ENCODE measurements around the gene CDC25A.

DNA sequence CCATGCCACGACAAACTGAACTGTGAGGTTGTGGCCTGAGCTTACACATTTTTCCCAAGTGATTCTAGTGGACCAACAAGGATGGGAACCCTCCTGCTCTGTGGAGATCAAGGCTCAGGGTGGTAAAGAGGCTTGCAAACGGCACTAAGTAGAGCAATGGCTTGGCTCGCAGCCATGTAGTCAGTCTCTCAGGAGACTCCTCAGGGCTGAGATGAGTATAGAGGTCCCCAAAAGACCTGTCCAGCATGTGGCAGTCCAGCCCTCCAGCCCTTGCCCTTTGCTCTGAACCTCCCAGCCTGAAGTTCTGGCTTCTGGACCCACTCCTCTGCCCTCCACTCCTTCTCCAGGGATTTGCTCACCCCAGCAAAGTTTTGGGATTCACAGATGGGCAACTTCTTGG lies 26.8 kb upstream of the CDC25A start:
- TF ChIP-seq ARNTL (CRISPR knock-in tag; IDR thresholded peaks at IDR 0.05; ENCODE audit: borderline replicate concordance, low read depth) = no peak
- TF ChIP-seq, protein P1, sequence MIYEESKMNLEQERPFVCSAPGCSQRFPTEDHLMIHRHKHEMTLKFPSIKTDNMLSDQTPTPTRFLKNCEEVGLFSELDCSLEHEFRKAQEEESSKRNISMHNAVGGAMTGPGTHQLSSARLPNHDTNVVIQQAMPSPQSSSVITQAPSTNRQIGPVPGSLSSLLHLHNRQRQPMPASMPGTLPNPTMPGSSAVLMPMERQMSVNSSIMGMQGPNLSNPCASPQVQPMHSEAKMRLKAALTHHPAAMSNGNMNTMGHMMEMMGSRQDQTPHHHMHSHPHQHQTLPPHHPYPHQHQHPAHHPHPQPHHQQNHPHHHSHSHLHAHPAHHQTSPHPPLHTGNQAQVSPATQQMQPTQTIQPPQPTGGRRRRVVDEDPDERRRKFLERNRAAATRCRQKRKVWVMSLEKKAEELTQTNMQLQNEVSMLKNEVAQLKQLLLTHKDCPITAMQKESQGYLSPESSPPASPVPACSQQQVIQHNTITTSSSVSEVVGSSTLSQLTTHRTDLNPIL (CRISPR knock-in tag; IDR thresholded peaks at IDR 0.05; ENCODE audit: low read depth) = no peak
- TF ChIP-seq ISL1 (CRISPR knock-in tag; IDR thresholded peaks at IDR 0.05) = no peak
- TF ChIP-seq, protein P2, sequence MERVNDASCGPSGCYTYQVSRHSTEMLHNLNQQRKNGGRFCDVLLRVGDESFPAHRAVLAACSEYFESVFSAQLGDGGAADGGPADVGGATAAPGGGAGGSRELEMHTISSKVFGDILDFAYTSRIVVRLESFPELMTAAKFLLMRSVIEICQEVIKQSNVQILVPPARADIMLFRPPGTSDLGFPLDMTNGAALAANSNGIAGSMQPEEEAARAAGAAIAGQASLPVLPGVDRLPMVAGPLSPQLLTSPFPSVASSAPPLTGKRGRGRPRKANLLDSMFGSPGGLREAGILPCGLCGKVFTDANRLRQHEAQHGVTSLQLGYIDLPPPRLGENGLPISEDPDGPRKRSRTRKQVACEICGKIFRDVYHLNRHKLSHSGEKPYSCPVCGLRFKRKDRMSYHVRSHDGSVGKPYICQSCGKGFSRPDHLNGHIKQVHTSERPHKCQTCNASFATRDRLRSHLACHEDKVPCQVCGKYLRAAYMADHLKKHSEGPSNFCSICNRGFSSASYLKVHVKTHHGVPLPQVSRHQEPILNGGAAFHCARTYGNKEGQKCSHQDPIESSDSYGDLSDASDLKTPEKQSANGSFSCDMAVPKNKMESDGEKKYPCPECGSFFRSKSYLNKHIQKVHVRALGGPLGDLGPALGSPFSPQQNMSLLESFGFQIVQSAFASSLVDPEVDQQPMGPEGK (CRISPR knock-in tag; IDR thresholded peaks at IDR 0.05; ENCODE audit: borderline replicate concordance) = no peak
- no peak for TF ChIP-seq ZFP3 (CRISPR knock-in tag; IDR thresholded peaks at IDR 0.05)
- TF ChIP-seq TCF4 (CRISPR knock-in tag; IDR thresholded peaks at IDR 0.05; ENCODE audit: borderline replicate concordance) = no peak
- TF ChIP-seq CSDC2 (CRISPR knock-in tag; IDR thresholded peaks at IDR 0.05) = no peak
- TF ChIP-seq, protein P3, sequence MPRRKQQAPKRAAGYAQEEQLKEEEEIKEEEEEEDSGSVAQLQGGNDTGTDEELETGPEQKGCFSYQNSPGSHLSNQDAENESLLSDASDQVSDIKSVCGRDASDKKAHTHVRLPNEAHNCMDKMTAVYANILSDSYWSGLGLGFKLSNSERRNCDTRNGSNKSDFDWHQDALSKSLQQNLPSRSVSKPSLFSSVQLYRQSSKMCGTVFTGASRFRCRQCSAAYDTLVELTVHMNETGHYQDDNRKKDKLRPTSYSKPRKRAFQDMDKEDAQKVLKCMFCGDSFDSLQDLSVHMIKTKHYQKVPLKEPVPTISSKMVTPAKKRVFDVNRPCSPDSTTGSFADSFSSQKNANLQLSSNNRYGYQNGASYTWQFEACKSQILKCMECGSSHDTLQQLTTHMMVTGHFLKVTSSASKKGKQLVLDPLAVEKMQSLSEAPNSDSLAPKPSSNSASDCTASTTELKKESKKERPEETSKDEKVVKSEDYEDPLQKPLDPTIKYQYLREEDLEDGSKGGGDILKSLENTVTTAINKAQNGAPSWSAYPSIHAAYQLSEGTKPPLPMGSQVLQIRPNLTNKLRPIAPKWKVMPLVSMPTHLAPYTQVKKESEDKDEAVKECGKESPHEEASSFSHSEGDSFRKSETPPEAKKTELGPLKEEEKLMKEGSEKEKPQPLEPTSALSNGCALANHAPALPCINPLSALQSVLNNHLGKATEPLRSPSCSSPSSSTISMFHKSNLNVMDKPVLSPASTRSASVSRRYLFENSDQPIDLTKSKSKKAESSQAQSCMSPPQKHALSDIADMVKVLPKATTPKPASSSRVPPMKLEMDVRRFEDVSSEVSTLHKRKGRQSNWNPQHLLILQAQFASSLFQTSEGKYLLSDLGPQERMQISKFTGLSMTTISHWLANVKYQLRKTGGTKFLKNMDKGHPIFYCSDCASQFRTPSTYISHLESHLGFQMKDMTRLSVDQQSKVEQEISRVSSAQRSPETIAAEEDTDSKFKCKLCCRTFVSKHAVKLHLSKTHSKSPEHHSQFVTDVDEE (CRISPR knock-in tag; IDR thresholded peaks at IDR 0.05) = no peak
- no peak for TF ChIP-seq BACH2 (CRISPR knock-in tag; IDR thresholded peaks at IDR 0.05; ENCODE audit: borderline replicate concordance)

Data from SK-N-SH treated with all-trans-retinoic acid at 6 μM for 48 hours (cell line).